GM18867 (cell line): Measurements from ENCODE around the gene EYS.
"Not testable (repeated sequence)": the region's sequence is repeated elsewhere in the genome, so short reads cannot be mapped to it uniquely, and the experiment has no call there.

Source experiments
- ATAC-seq: cut with Tn5 transposase; IDR thresholded peaks from one replicate; pipeline ENCODE4 v1.9.1; 2021; ENCODE audit warnings: mild to moderate bottlenecking, moderate library complexity; ENCODE audit not compliant: unreplicated experiment

EYS gene

DNA sequence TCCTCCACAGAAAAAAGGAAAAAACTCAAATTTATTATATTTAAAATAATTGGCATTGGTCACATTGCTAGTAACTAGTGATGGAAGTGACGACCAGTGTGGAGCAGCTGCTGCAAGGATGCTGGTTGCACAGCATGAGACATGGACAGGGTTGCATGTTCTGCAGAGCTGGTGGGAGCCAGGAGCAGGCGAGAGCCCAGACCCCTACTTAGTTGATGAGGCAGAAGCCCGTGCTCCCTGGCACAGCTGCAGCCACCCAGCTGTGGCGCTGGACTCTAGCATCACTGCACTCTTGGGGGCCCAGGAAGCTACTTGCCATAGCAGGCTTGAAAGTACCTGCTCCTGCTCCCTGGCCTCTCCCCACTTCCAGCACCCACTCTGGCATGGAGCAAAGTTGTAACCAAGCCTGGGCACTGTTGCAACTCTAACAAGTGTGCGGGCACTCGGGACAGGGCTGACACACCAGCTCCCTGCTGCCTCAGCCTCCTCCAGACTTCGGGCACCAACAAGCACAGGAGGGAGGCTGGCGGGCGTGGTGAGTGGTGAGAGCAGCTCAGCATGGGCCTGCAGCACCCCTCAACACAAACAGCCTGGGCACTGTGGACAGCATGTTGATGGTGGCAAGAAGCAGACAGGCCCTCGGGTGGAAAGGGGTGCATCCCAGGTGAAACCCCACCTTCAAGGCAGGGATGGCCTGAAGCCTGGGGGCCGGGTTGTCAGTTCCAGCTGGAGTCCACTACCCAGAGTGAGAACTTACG lies 69.6 kb downstream of the EYS start:
- no peak for ATAC-seq

DNA sequence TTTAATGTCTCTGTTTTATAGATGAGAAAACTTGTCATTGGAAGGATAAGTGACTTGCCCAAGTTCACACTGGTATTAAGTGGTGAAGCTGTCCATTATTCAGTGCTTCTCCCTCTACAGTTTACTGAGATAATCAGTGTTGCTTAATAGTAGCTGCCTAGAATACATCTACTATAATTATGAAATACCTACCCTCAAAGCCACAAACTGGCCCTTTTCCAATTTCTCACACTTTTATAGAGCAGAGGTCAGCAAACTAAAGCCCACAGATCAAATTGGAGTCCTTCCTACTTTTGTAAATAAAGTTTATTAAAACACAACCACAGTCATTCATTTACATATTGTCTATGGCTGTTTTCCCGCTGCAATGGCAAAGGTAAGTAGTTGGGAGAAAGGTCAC lies 73.5 kb downstream of the EYS start:
- no peak for ATAC-seq

DNA sequence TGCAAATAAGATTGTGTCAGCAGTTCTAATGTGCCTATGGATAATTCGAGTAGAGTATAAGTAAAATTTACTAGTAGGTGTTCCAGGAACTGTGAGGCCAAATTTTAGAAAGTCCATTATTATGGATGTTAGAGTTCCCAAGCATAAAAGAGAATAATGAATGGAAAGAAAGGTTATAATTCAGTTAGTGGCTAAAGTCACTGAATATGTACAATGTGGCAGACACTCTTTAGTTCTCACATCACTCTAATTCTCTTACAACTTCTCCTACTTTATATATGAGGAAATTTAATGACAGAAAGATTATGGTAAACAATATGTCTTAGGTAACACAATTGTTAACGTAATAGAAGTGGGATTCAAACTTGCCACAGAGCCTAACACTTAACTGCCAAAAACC lies 75.3 kb downstream of the EYS start:
- no peak for ATAC-seq

DNA sequence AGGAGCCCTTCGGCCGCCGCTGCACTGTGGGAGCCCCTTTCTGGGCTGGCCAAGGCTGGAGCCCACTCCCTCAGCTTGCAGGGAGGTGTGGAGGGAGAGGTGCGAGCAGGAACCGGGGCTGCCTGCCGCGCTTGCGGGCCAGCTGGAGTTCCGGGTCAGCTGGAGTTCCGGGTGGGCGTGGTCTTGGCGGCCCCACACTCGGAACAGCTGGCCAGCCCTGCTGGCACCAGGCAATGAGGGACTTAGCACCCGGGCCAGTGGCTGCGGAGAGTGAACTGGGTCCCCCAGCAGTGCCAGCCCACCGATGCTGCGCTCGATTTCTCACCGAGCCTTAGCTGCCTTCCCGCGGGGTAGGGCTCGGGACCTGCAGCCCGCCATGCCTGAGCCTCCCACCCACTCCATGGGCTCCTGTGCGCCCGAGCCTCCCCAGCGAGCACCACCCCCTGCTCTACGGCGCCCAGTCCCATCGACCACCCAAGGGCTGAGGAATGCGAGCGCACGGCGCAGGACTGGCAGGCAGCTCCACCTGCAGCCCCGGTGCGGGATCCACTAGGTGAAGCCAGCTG lies 79.5 kb downstream of the EYS start:
- not testable (repeated sequence) for ATAC-seq

DNA sequence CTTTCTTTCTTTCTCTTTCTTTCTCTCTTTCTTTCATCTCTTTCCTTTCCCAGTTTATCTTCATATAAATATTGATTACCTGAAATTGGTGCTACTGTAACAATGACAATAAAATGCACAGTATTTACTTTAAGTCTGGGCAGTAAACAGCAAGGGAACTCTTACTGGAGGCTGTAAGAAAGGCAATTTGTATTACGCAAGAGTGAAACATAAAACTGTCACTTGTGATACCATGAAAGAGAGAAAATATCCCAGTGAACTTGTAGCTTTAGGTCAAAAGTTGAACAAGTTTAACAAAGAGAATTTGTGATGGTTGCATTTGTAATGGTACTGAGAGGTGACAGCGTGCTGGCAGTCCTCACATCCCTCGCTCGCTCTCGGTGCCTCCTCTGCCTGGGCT lies 80.0 kb downstream of the EYS start:
- no peak for ATAC-seq

DNA sequence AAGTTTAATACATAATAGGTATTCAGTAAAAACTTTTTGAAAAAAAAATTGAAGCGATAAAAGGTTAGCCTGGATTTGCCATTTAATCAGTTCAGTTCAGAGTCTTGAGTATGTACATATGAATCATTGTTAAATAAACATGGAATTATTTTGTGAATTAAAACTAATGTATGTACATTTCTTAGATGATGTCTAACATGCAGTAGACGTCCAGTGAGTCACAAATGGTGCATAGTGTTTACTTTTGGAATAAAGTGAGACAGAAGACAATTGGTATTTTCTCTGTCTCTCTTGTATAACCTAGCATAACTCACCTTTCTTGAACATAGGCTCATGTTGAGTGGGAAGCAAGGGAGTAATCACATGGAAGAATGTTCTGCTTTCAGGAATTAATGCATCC lies 83.5 kb downstream of the EYS start:
- no peak for ATAC-seq

DNA sequence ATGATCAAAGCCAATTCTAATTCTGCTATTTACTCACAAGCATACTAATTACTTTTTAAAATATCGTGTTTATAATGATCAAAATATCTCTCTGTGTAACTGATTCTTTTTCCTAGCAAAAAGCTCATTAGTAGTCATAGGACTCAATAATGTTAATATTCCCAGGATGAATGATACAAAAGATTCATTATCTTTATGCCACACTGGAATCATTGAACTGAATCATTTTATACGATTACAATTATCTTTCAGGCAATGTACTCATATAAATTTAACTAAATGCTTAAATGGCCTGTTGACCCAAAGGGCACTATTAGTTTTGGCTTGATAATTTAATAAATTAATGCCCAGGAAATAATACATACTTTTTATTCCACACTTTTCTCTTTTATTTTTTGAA lies 96.3 kb downstream of the EYS start:
- ATAC-seq: no peak

DNA sequence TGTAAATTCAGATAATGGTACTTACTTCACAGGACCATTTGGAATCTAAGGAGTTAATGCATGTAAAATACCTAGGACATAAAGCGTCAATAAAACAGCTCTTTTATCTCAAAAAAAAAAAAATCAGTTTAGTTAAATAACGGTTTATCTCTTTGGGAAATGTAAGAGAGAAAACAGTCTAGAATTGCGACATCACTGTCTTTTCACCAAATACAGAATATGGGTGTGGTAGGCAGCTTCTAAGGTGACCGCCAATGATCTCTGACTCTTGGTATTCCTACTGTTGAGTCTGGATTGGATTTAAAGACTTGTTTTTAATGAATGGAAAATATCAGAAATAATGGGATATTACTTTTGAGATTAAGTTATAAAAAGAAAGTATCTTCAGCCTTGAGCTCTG lies 111.5 kb downstream of the EYS start:
- no peak for ATAC-seq

DNA sequence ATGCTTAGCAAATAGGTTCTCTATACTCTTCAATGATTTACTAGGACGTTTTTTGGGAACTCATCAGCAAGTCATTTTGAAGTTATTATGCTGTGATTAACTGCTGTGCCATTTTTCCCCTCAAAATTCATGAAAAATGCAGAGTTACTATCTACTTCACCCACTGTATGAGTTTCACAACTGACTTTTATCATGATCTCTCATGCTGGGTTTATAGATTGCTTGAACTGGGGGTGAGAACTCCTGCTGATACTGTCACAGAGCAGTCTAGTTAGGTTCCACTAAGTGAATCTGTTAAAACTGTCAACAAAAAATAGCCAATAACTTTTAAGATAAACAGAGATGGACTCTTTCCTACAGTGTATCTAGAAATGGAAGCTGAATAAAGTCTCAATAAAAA lies 136.7 kb downstream of the EYS start:
- no peak for ATAC-seq

DNA sequence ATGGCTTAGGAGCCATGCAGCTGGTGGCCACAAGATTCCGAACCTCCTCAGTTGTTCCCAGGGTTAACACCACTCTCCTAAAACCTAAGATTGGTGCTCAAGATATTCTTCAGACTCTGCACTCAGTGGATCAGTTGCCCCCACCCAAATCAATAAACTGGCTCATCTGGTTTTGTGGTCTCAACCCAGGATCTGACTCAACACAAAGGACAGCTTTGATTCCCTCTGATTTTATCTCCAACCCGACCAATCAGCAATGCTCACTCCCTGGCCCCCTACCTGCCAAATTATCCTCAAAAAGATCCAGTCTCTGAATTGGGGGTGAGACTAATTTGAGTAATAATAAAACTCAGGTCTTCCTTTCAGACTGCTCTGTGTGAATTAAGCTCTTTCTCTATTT lies 137.5 kb downstream of the EYS start:
- no peak for ATAC-seq

DNA sequence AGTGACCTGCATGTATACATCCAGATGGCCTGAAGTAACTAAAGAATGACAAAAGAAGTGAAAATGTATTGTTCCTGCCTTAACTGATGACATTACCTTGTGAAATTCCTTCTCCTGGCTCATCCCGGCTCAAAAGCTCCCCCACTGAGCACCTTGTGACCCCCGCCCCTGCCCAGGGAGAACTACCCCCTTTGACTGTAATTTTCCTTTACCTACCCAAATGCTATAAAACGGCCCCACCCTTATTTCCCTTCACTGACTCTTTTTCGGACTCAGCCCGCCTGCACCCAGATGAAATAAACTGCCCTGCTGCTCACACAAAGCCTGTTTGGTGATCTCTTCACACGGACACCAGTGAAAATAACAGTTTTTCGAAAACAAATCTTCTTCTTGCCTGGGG lies 138.0 kb downstream of the EYS start:
- ATAC-seq: not testable (repeated sequence)

DNA sequence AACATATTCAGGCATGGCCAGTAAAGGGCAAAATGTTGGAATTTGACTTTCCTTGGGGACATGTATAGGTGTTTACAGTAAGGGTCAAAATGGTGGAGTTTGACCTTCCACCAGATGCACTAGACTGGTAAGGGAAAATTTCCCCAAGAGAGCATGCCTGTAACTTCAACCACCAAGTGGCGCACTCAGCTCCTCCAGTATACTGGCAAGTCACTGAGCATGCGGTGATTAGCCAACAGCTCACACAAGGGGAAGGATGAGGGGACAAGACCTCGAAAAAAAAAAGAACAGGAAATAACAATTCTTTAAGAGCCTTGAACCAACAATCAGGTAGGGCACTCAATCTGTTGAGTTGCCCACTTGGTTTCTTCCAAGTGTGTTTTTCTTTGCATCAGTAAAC lies 140.9 kb downstream of the EYS start:
- ATAC-seq: no peak

DNA sequence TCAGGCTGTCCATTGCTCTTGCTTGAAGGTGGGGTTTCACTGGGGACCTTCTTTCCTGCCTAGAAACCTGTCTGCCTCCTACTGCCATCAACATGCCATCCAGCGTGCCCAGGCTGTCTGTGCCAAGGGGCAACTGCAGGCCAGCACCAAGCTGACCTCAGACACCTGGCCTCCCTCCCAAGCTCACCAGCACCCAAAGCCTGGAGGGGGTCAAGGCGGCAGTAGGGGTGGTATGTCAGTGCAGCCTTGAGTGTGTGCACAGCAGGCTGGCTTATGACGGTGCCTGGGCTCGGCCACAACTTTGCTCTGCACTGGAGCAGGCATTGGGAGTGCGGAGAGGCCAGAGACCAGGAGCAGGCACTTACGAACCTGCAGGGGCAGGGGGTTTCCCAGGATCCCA lies 149.0 kb downstream of the EYS start:
- ATAC-seq: no peak

DNA sequence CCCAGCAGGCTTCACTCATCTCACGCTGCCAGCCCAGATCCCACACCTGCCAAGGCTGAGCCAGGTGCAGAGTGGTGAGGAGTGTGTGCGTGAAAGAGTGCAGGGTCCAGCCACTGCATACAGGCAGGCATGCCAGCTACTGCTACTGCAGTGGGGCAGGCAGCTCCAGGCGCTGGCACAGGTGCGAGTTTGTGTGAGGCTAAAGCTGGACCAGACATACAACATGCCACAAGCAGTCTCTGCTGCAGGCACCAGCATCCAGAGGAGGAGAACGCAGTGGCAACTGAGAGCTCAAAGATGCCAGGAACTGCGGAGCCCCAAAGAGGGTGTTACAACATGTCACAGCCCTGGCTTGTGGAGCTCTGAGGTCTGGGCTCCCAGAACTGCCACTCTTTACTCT lies 149.8 kb downstream of the EYS start:
- no peak for ATAC-seq

DNA sequence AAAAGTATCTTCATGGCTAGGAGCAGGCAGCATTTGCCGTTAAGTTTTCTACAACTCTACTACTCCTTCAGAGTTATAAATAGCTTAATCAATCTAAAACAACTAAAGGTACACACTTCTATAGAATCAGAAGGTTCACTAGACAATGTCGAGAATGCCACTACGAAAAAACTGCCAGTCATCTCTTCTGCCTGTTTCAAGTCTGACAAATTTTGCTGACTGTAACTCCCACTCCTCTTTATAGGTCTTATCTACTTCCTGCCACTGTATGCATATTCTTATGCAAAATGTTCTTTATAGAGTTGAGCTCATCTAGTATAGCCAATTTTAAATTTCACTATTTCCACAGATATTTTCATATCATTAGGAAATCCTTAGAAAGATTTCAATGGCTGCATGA lies 160.1 kb downstream of the EYS start:
- no peak for ATAC-seq

DNA sequence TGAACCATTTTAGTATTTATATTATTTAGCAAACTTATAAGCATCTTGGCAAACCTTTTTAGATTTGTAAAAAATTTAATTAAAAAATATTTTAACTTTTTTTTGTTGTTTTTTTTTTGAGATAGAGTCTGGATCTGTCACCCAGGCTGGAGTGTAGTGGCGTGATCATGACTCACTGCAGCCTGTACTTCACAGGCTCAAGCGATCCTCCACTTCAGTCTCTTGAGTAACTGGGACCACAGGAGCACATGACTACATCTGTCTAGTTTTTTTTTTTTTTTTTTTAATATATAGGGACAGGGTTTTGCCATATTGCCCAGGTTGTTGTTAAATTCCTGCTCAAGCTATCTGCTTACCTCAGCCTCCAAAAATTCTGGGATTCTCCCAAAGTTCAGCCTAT lies 161.1 kb downstream of the EYS start:
- ATAC-seq: no peak

DNA sequence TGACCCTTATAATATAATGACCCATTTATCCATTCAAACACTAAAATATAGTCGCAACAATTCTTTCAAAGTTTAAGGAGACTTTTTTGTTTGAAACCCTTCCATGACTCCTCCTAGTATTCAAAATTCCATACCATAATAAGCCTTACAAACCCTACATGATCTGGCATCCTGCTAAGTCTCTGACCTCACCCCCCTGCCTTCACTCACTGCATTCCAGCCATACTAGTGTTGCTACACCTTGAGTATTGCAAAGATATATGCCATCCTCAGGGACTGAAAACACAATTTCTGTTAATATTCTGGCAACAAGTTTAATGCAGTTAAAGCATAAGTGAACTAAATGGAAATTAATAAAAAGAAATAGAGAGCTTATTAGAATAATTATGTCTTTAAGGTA lies 168.4 kb downstream of the EYS start:
- ATAC-seq: no peak

DNA sequence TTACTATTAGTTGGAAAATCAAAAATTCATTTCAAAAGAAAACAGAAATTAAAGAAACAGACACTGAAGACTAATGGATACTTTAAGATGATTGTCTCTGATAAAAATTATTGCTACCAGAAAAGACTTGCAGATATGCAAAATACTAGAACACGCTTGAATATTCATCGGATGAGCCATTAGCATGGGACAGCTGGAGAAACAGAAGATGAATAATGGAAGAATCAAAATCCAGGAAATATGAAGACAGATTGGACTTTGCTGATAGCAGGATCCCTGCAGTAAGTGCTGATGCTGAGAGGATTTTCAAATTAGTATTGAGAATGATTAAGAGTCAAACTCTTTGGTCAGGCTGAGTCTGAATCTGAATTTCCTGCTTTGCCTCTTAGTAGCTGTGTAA lies 169.4 kb downstream of the EYS start:
- no peak for ATAC-seq

DNA sequence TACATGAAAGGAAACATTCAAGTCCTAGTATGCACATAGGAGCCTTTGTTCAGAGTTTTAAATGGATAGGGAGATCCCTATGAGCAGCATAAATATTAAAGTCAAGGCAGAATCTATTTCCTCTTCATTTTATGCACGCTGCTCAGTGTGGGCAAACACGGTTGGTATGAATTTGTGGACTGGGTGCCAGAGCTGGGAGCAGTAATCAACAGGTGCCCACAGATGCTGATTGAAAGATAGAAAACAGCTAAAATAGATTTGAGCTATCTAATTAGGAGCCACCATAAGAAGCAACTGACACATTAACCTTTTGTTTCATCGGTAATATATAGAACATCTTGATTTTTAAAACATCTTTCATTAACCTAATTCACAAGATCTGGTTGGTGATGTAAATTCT lies 175.5 kb downstream of the EYS start:
- ATAC-seq: no peak

DNA sequence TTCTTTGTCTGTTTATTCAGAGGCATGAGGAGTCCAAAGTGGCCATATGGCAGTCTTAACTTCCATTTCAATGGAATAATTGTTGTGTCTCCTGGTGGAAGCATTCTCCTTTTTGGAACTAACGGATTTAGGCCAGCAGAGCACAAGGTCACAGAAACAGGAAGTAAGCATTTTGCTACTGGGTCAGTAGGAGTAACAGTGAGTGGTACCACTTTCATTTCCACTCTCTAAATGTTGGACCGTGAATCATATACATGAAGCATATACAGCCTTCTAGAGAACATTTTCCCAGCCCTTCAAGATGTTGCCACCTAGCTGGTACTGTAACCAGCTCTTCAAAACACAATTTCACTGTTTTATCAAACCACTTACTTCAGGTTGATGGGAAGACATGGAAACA lies 182.8 kb downstream of the EYS start:
- ATAC-seq: no peak

DNA sequence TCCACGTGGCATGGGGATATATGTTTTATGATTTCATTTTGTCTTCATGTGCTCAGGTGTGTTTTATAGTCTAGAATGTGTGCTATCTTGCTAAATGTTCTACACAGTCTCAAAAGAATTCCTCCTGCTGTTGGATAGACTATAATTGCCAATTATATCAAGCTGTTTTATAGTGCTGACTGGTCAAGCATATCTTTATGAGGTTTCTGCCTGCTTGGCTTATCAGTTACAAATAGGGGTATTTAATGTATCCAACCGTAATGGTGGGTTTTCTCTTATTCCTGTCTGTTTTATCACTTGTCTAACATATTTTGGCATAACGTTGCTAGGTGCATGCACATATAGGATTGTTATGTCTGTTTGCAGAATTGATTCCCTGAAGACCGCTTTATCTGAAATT lies 201.3 kb downstream of the EYS start:
- ATAC-seq: no peak

DNA sequence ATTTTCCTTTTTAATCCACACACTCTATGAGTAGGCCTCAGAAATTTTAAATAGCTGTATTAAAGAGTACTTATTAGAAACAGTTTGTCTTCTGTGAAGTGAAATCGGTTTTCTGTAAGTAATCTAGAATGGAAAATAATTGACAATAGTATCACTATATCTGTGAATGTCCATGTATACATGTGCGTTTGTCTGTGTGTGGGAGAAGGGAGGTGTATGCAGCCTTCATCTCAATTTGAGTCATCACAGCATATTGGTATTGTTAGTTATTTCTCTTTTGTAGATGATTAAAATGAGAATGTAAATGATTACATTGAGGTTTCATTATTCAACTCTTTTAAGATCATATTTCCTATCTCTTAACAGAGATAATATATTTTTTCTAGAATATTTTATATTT lies 206.0 kb downstream of the EYS start:
- no peak for ATAC-seq

DNA sequence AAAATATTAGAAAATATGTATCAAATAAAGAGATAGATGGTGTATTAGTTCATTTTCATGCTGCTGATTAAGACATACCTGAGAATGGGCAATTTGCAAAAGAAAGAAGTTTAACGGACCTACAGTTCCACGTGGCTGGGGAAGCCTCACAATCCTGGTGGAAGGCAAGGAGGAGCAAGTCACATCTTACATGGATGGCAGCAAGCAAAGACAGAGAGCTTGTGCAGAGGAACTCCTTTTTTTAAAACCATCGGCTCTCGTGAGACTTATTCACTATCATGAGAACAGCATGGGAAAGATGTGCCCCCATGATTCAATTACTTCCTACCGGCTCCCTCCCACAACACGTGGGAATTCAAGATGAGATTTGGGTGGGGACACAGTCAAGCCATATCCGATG lies 223.4 kb downstream of the EYS start:
- not testable (repeated sequence) for ATAC-seq
